Kasumi-1 (cell line): ENCODE data around the gene IRF1.
"Not testable (repeated sequence)": the region's sequence is repeated elsewhere in the genome, so short reads cannot be mapped to it uniquely, and the experiment has no call there.

Experiments
- DNase-seq, 2 experiments: peaks; one replicate each; lab custom pipeline; 2025; lab: John Stamatoyannopoulos, UW

The IRF1 gene

DNA sequence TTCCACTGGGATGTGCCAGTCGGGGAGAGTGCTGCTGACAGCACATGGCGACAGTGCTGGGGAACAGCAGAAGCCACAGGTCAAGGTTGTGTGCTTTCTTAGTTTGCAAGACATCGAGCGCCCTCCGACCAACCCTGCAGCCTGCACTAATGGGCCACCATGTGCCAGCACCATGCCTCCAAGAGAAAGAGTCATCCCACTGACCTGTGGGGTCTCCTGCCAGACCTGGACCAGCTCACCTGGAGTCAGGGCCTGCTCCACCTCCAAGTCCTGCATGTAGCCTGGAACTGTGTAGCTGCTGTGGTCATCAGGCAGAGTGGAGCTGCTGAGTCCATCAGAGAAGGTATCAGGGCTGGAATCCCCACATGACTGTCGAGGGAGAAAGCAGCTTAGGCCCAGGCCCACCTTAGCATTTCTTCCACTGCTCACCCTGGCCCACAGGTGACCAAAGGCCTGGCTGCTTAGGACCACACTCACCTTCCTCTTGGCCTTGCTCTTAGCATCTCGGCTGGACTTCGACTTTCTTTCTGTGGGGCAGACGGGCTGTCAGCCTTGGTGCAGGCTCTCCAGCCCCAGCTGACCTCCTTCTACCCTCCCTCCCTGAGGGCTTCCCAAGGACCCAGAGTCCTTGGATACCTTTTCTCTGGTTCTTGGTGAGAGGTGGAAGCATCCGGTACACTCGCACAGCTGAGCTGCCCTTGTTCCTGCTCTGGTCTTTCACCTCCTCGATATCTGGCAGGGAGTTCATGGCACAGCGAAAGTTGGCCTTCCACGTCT is 4.1 kb downstream of the IRF1 start:
- DNase-seq: no peak

GRCh38 chr5:132485641-132486317 is 4.8 kb downstream of the IRF1 start:
- DNase-seq: no peak

GRCh38 chr5:132484876-132485640 is 5.5 kb downstream of the IRF1 start:
- DNase-seq: not testable (repeated sequence)

- DNase-seq: no peak
Measured at GRCh38 chr5:132484391-132484725, 6.2 kb downstream of the IRF1 start.

DNA sequence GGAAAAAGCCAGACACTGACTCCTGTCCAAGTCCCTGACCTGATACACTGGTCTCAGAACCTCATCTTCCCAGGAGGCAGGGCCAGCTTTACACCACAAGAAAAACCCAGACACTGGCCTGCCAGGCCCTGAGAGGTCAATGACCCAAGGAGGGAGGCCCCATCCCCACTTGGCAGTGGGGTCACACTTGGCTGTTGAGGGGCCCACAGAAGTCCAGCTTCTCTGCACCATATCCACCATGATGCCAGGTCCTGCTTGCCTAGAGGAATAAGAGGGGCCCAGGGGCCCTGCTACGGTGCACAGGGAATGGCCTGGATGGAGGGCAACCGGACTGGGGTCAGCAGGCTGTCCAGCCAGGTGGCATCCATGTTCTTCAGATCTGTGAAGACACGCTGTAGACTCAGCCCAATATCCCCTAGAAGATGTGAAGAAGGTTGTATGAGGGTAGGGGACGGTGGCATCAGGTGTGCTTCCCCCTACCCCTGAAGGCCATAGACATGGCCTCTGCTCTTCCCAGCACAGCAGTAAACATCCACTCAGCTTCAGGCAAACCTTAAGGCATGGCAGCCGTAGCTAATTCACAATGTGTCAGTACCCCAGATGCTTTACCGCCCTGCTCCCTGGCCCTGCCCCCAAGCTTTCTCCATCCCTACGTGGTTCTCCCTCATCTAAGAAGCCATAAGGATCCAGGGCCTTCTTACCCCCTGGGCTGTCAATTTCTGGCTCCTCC is 6.7 kb downstream of the IRF1 start:
- DNase-seq: no peak

DNA sequence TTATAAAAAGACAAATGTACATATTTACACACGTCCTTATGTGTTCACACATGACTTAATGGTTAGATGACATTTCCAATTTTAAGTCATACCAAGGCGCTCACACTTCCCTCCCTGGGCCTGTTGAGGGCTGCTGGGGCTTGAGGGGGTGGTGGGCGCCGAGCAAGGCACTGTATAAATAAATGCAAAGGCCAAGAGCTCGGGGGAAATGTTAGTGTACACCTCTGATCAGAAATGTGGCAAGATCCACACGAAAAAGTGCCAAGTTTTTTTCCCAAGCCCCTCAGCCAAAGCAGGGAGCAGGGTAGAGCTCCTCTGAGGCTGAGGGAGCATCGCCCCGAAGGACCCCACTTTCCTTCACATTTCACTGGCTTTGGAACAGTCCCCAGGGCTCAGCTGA is 7.5 kb downstream of the IRF1 start:
- DNase-seq: no peak

GRCh38 chr5:132481596-132482211 is 8.9 kb downstream of the IRF1 start:
- no peak for DNase-seq

DNA sequence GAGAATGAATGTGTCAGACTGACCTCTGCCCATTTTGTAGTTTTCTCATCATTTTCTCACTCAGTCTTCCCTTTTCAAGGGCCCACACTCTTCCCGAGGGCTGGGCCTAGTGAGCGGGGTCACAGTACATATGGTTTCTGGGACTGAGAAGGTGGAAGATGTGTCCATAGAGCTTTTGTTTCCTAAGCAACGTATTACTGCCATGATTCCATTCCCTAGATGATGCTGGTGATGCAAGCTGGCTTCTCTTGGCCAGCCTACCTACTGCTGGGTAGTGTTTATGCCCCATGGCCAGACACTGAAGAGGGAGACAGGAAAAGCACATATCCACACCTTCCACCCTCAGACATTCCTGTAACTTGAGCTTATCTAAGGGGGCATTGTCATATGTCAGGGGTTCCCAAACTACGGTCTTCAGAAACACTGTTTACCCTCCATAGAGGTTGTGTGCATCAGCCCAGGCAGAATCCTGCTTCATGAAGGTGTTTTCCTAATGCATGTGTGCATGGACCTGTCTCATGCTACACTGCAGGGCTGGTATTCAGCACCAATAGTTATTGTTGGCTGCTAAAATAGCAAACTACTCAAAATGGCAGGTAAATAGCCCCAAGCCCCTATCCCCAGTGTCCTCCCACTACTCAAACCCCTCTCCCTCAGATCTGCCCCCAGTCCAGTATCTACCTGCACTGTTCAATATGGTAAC is 9.5 kb downstream of the IRF1 start:
- DNase-seq: no peak

DNA sequence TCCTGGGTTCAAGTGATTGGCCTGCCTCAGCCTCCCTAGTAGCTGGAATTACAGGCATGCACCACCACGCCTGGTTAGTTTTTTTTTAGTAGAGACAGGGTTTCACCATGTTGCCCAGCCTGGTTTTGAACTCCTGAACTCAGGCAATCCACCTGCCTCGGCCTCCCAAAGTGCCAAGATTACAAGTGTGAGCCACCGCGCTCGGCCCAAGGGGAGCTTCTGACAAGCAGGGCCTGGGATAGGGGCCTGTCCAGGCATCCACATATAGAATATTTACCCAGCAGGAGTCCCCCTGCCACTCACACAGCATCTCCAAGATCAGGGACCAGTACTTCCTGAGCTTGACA is 10.1 kb downstream of the IRF1 start:
- no peak for DNase-seq

DNA sequence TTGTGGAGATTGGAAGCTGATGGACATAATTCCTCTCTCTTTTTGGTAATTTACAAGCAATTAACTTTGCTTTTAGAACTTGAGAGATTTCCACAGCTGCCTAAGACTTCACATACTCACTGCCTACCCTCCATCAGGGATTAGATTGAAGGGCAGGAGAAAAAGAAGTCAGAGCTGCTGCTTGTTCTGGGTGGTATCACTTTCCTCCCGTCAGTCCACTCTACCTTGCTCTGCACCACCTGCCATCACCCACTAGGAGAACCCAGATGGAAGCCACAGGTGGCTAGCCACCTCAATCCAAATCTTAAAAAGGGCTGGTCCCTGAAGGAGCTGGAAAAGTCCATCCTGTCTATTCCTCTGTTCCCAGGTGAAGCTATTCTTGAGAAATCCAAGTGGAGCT is 10.5 kb downstream of the IRF1 start:
- no peak for DNase-seq

DNA sequence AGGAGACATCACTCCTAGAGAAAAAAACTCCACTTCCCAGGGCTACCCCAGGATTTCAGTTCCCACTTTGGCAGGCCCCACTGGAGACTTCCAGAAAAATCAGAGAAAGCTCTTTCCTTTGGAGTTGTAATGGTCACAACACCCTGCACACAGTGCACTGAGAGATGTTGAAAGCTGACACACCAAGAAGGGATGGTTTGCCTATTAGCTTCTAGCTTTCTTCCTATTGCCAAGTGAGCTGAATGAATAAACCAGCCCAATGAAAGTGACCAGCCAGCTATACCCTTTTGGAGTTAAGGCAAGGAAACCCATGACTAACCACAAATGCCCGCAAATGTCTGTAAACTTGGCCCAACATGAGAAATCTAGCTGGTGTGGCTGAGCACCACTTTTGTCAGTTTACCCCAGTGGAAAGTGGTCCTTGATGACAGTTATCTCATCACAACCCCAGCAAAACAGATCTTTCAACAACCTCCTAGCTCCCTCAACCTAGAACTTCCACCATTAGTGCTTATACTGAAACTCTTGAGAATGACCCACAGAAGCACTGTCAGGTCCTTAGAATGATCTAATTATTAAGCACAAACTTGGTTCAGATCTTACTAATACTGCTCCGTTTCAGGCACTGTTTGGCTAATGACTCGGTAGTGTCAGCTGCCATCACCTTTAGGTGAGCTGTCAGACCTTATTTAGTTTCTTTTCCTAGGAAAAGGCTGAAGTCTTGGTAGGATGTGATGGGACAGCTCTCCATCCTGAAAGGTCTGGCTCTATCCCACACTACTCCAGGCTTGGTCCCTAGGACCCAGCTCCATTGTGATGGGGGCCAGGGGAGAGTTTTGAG is 11.2 kb downstream of the IRF1 start:
- no peak for DNase-seq

GRCh38 chr5:132478366-132478871 is 12.2 kb downstream of the IRF1 start:
- DNase-seq: no peak

DNA sequence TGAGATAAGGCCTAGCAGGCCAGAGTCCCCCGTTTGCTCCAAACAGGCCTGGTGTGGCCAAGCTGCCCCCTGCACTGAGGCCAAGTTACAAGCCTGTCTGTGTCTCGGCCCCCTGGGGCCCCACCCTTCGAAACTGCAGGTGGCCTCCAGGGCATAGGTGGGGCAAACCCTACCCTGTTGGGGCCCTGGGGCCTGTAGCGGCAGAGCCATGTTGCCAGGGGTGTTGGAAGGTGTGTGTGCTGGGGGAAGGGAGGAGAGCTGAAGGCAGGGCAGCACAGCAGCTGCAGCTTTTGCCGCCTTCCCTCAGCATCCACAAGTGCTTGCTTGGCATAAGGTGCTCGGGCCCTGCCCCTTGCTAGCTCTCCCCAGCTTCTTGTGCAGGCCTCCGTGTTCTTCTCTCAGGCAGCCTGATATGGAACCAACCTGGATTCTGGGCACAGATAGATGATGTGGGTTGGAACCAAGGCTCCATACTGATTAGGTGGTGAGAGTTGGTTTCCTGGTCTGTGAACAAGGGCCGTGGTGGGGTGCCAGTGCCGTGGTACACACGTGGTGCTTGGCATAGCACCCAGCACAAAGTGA is 12.7 kb downstream of the IRF1 start:
- no peak for DNase-seq

GRCh38 chr5:132476876-132477781 is 13.4 kb downstream of the IRF1 start:
- no peak for DNase-seq

DNA sequence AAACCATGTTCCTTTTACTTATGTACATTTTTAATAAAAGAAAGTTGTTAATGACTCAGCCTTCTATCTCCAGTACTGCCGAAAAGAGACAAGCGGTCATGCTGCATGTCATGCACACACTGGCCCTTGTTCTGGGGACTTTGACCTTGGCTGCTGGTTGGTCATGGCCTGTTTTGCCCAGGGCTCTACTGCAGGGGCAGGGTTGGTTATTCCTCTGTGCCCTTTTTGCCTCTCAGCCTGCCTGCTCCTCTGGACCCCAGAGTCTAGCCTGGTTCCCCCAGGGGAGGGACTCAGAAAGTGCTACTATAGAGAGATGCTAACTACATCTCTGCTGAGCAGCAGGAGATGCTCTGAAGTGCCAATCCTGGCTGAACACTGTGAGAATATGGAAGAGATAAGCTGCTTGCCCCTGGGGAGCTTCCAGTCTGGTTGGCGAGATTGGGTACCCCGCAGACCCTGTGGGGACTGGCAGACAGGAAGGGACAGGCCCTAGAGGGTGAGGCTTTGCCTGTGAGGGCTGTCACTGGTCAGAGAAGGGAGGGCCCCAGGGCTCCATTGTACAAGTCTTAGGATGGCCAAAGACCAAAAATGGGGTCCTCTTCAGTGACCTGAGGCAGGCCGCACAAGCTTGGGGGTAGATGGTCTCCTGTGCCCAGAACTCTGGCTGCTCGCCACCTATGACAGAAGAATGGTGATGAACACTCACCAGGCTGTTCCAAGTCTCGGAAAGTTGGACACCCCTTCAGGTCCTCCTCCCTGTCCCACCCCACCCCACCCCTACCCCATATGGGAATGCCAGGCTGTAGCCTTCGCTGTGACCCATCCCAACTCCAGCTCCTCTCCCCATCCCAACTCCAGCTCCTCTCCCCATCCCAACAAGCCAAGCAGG is 14.3 kb downstream of the IRF1 start:
- no peak for DNase-seq

GRCh38 chr5:132475497-132475882 is 15.1 kb downstream of the IRF1 start:
- DNase-seq: no peak

DNA sequence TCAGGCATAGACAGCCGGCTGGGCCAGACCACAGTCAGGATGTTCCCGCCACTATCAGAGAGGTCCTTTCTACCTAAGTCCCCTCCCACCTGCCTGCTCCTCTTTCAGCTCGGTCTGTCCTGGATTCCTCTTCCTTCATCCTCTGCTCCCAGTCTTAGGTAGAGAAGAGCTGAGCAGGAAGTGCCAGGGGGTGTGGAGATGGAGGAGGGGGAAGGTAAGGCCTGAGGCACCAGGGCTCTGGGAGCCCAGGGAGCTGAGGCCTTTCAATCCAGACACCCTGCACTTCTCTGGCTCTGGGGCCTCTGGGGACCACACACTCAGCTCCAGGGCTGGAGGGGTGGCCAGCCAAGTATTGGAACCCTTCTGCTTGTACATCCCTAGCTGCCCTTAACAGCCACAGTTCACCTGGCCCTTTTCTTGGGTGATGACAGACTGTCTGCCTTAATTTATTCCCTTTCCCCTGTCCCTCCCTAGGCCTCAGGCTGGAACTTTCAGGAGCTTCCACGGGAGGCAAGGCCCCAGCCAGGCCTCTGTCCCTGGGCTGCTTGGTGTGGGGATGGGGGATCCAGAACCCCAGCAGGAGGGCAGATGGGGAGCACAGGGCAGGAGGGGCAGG is 15.6 kb downstream of the IRF1 start:
- DNase-seq: no peak
